ENCODE results near the gene HBM. TPM values are rescaled to one million over a fixed set of nuclear protein-coding genes. Genes with fewer than 3 reads are reported as not detected.
A peak's percentile ranks its signal among the peaks of the same experiment; 100 is the strongest.
"Not testable (repeated sequence)": the region's sequence is repeated elsewhere in the genome, so short reads cannot be mapped to it uniquely, and the experiment has no call there.

Gene HBM
- total and polyA plus RNA-seq, 5 donors = not detected

GRCh38 chr16:170788-171187, 5.0 kb downstream of the HBM start:
- no peaks in the 10 kb centered on the region for H3K27me3 ChIP-seq (ENCODE audit: control insufficient read depth, insufficient read depth)

GRCh38 chr16:172374-172941, 6.7 kb downstream of the HBM start, which contains the start of gene HBA2:
TSS of gene HBA2 (plus strand) at chr16:172876. CDS start at chr16:172913, 37 bp downstream.
- H3K27ac ChIP-seq (ENCODE audit: low read length); H3K4me3 ChIP-seq (ENCODE audit: low read length); intact Hi-C loops (cut with DNase I); H3K9me3 ChIP-seq (ENCODE audit: control insufficient read depth, low read length); DNase-seq; H3K4me1 ChIP-seq (ENCODE audit: control insufficient read depth, insufficient read depth, low read length); H3K27me3 ChIP-seq (ENCODE audit: control insufficient read depth, insufficient read depth): not testable (repeated sequence)
- no CpG with 5 or more reads among the region's 74 CpGs for WGBS
- ATAC-seq = peak in 1 of 2 donors; percentile 37

More at GRCh38 chr16:170788-171187, 5.0 kb downstream of the HBM start:
- Histone ChIP-seq H3K4me3 (ENCODE audit: low read length) (no peak overlapping the region), H3K9me3 (ENCODE audit: control insufficient read depth, low read length) (no peaks in the 10 kb centered on the region), H3K4me1 (ENCODE audit: control insufficient read depth, insufficient read depth, low read length) (no peaks in the 10 kb centered on the region), H3K27ac (ENCODE audit: low read length) (no peak overlapping the region)
- intact Hi-C loops (cut with DNase I) = no loop called here
- 42% methylated on average over 1 of the region's 1 CpG for WGBS
- ATAC-seq = no peak
- DNase-seq = no peak

- ATAC-seq; H3K4me1 ChIP-seq (ENCODE audit: control insufficient read depth, insufficient read depth, low read length); intact Hi-C loops (cut with DNase I); H3K9me3 ChIP-seq (ENCODE audit: control insufficient read depth, low read length); H3K4me3 ChIP-seq (ENCODE audit: low read length); DNase-seq; H3K27me3 ChIP-seq (ENCODE audit: control insufficient read depth, insufficient read depth); H3K27ac ChIP-seq (ENCODE audit: low read length): not testable (repeated sequence)
- WGBS = 5% methylated on average over 28 of the region's 44 CpGs
Observed at GRCh38 chr16:173211-173854, 7.6 kb downstream of the HBM start.

- intact Hi-C loops (cut with DNase I); H3K27me3 ChIP-seq (ENCODE audit: control insufficient read depth, insufficient read depth); H3K27ac ChIP-seq (ENCODE audit: low read length); H3K9me3 ChIP-seq (ENCODE audit: control insufficient read depth, low read length); H3K4me1 ChIP-seq (ENCODE audit: control insufficient read depth, insufficient read depth, low read length); H3K4me3 ChIP-seq (ENCODE audit: low read length): not testable (repeated sequence)
- DNase-seq (peak; percentile 44 to 66 (median 50)), ATAC-seq (peak in 1 of 2 donors; percentile 17)
- WGBS = 6% methylated on average over 8 of the region's 13 CpGs
Observed at GRCh38 chr16:173928-174769, 8.4 kb downstream of the HBM start.

GRCh38 chr16:175011-175949, 9.5 kb downstream of the HBM start:
- Histone ChIP-seq H3K4me3 (ENCODE audit: low read length) (no peak overlapping the region), H3K4me1 (ENCODE audit: control insufficient read depth, insufficient read depth, low read length) (peaks cover 2% of the 10 kb centered on the region), H3K27ac (ENCODE audit: low read length) (no peak overlapping the region), H3K27me3 (ENCODE audit: control insufficient read depth, insufficient read depth) (no peaks in the 10 kb centered on the region), H3K9me3 (ENCODE audit: control insufficient read depth, low read length) (no peaks in the 10 kb centered on the region)
- intact Hi-C loops (cut with DNase I) = no loop called here
- WGBS = 19% methylated on average over 8 of the region's 8 CpGs
- peak in 1 of 3 donors; percentile 32 for DNase-seq
- no peak for ATAC-seq

- H3K4me3 ChIP-seq (ENCODE audit: low read length); H3K4me1 ChIP-seq (ENCODE audit: control insufficient read depth, insufficient read depth, low read length); ATAC-seq; H3K27ac ChIP-seq (ENCODE audit: low read length); H3K9me3 ChIP-seq (ENCODE audit: control insufficient read depth, low read length); H3K27me3 ChIP-seq (ENCODE audit: control insufficient read depth, insufficient read depth); intact Hi-C loops (cut with DNase I): not testable (repeated sequence)
- WGBS = under 1% methylated on average over 26 of the region's 39 CpGs
- DNase-seq = peak in 1 of 3 donors; percentile 7
Observed at GRCh38 chr16:176006-176405, 10.2 kb downstream of the HBM start.

- H3K27ac ChIP-seq (ENCODE audit: low read length); H3K9me3 ChIP-seq (ENCODE audit: control insufficient read depth, low read length); H3K4me1 ChIP-seq (ENCODE audit: control insufficient read depth, insufficient read depth, low read length); intact Hi-C loops (cut with DNase I); H3K27me3 ChIP-seq (ENCODE audit: control insufficient read depth, insufficient read depth); H3K4me3 ChIP-seq (ENCODE audit: low read length): not testable (repeated sequence)
- WGBS = 6% methylated on average over 37 of the region's 88 CpGs
- ATAC-seq (peak; percentile 5 to 24), DNase-seq (peak in 1 of 3 donors; percentile 34)
Observed at GRCh38 chr16:176477-177382, 11.0 kb downstream of the HBM start, which contains the start of gene HBA1. TSS of gene HBA1 (plus strand) at chr16:176680. CDS start at chr16:176717, 37 bp downstream.

- Histone ChIP-seq H3K4me3 (ENCODE audit: low read length) (no peak overlapping the region), H3K9me3 (ENCODE audit: control insufficient read depth, low read length) (no peaks in the 10 kb centered on the region), H3K27me3 (ENCODE audit: control insufficient read depth, insufficient read depth) (no peaks in the 10 kb centered on the region), H3K4me1 (ENCODE audit: control insufficient read depth, insufficient read depth, low read length) (peaks cover 6% of the 10 kb centered on the region), H3K27ac (ENCODE audit: low read length) (no peak overlapping the region)
- DNase-seq = peak in 1 of 3 donors; percentile 57
- 3% methylated on average over 13 of the region's 13 CpGs for WGBS
- ATAC-seq = no peak
- intact Hi-C loops (cut with DNase I) = no loop called here
Observed at GRCh38 chr16:177394-177822, 11.6 kb downstream of the HBM start.

GRCh38 chr16:177981-178667, 12.3 kb downstream of the HBM start:
- no peaks in the 10 kb centered on the region for H3K27me3 ChIP-seq (ENCODE audit: control insufficient read depth, insufficient read depth)

More at GRCh38 chr16:177981-178667, 12.3 kb downstream of the HBM start:
- intact Hi-C loops (cut with DNase I) = no loop called here
- DNase-seq (no peak), ATAC-seq (no peak)
- H3K9me3 ChIP-seq (ENCODE audit: control insufficient read depth, low read length) = no peaks in the 10 kb centered on the region
- peaks cover 6% of the 10 kb centered on the region for H3K4me1 ChIP-seq (ENCODE audit: control insufficient read depth, insufficient read depth, low read length)
- H3K4me3 ChIP-seq (ENCODE audit: low read length) = no peak overlapping the region
- no peak overlapping the region for H3K27ac ChIP-seq (ENCODE audit: low read length)
- WGBS = 58% methylated on average over 11 of the region's 11 CpGs
